ENCODE measurements around the gene SH3GL1. TPM values are rescaled to one million over a fixed set of nuclear protein-coding genes. Genes with fewer than 3 reads are reported as not detected.

Gene SH3GL1
- total RNA-seq, 2 experiments from 2014 or later, result 43.3 to 57.7 TPM

DNA sequence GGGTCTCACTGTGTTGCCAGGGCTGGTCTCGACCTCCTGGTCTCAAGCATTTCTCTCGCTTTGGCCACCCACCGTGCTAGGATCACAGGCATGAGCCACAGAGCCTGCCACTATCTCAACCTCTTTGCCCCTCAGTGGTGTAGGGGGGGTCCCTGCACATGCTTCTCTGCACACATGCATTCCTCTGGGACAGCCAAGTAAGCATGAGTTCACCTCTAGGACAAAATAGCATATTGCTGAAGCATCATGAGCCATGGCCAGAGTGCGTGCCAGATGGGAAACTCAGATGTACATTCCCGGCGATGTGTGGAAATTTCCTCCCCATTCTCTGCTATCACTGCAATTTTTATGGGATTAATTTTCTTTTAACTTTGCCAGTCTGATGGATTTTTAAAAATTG, 25.2 kb upstream of the SH3GL1 start:
- H3K36me3 Mint-ChIP-seq, result peaks cover 46% of the 10 kb centered on the region
- no peak for ATAC-seq
- CTCF ChIA-PET, result no interaction called here
- no peaks in the 10 kb centered on the region for H3K9me3 Mint-ChIP-seq (ENCODE audit: low read depth)
- no peak overlapping the region for H3K4me3 Mint-ChIP-seq
- H3K4me1 Mint-ChIP-seq, result peaks cover 11% of the 10 kb centered on the region
- H3K27ac Mint-ChIP-seq, result no peak overlapping the region
- H3K27me3 Mint-ChIP-seq, result no peaks in the 10 kb centered on the region
- DNase-seq, result no peak

- Mint-ChIP-seq H3K4me1 (peaks cover 11% of the 10 kb centered on the region), H3K9me3 (ENCODE audit: low read depth) (no peaks in the 10 kb centered on the region), H3K36me3 (peaks cover 35% of the 10 kb centered on the region), H3K27me3 (no peaks in the 10 kb centered on the region), H3K27ac (no peak overlapping the region), H3K4me3 (no peak overlapping the region)
- DNase-seq (no peak), ATAC-seq (no peak)
- CTCF ChIA-PET, result interaction anchor here (0.6 kb wide), 1 partner anchor 138 kb away, joined by 4 read pairs; no protein-coding TSS in a partner anchor
Measured at GRCh38 chr19:4423416-4424126, 23.2 kb upstream of the SH3GL1 start.

DNA sequence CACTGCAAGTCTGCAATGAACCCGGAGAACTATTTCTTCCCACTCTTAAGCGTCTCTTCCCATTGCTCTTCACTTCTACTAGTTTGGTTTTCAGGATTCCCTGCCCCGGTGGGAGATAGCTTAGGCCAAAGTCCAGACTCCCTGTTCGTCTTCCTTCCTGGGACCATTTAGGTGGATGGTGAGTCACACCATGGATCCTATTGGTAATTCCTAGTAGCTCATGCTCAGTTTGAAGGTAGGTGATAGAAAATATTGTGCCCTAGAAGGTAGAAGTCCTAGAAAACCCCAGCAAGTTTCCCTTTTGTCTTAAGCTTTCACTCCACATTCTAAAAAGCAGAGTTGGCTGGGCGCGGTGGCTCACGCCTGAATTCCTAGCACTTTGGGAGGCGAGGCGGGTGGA, 15.9 kb upstream of the SH3GL1 start:
- ATAC-seq, result no peak
- CTCF ChIA-PET, result interaction anchor here (0.9 to 1.4 kb wide), 2 partner anchors 16 to 149 kb away, joined by 3 read pairs; partner anchors contain the start of gene SH3GL1
- H3K36me3 Mint-ChIP-seq, result peaks cover 43% of the 10 kb centered on the region
- no peak for DNase-seq
- H3K27ac Mint-ChIP-seq, result no peak overlapping the region
- peaks cover 6% of the 10 kb centered on the region for H3K4me1 Mint-ChIP-seq
- no peaks in the 10 kb centered on the region for H3K27me3 Mint-ChIP-seq
- H3K9me3 Mint-ChIP-seq (ENCODE audit: low read depth), result no peaks in the 10 kb centered on the region
- no peak overlapping the region for H3K4me3 Mint-ChIP-seq

GRCh38 chr19:4415352-4415751, 15.0 kb upstream of the SH3GL1 start:
- H3K9me3 Mint-ChIP-seq (ENCODE audit: low read depth), result no peaks in the 10 kb centered on the region
- H3K27ac Mint-ChIP-seq, result no peak overlapping the region
- H3K36me3 Mint-ChIP-seq, result peaks cover 43% of the 10 kb centered on the region
- peaks cover 6% of the 10 kb centered on the region for H3K4me1 Mint-ChIP-seq
- no peak overlapping the region for H3K4me3 Mint-ChIP-seq
- ATAC-seq (no peak), DNase-seq (no peak)
- CTCF ChIA-PET, result interaction anchor here (0.9 to 1.4 kb wide), 2 partner anchors 15 to 148 kb away, joined by 3 read pairs; partner anchors contain the start of gene SH3GL1
- H3K27me3 Mint-ChIP-seq, result no peaks in the 10 kb centered on the region

DNA sequence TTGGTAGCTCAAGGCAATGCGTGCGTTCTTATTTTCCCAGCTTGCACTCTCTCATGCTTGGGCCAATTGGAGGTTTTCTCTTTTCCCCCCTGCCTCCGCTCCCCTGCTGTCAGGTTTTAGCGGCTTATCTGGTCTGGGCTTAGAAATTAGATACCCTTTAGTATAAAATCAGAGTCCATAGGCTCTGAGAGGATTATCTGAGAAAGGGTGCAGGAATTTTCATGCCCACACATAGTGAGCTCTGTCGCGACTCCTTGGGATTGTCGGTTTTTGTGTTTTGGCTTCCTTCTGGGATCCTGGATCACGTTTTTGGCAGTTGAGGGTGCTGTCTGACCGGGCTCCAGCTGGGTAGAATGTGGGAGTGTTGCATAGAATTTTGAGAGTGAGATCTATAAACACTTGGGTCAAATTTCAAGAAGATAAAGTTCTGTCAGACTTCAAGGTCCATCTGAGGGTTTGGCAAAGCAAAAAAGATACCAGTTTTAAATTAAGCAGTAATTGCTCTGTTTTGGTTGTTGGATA, 14.5 kb upstream of the SH3GL1 start:
- ATAC-seq (no peak), DNase-seq (no peak)
- Mint-ChIP-seq H3K4me3 (no peak overlapping the region), H3K4me1 (peaks cover 6% of the 10 kb centered on the region), H3K27ac (no peak overlapping the region), H3K36me3 (peaks cover 44% of the 10 kb centered on the region), H3K9me3 (ENCODE audit: low read depth) (no peaks in the 10 kb centered on the region), H3K27me3 (no peaks in the 10 kb centered on the region)
- CTCF ChIA-PET, result interaction anchor here (0.8 kb wide), 1 partner anchor 110 kb away, joined by 4 read pairs; no protein-coding TSS in a partner anchor

- peaks cover 48% of the 10 kb centered on the region for H3K36me3 Mint-ChIP-seq
- CTCF ChIA-PET, result interaction anchor here (0.8 kb wide), 1 partner anchor 111 kb away, joined by 4 read pairs; no protein-coding TSS in a partner anchor
- DNase-seq, result no peak
- no peaks in the 10 kb centered on the region for H3K27me3 Mint-ChIP-seq
- no peak overlapping the region for H3K4me3 Mint-ChIP-seq
- no peaks in the 10 kb centered on the region for H3K9me3 Mint-ChIP-seq (ENCODE audit: low read depth)
- ATAC-seq, result no peak
- peak overlapping the region; percentile 7 for H3K27ac Mint-ChIP-seq
- H3K4me1 Mint-ChIP-seq, result peaks cover 6% of the 10 kb centered on the region
Measured at GRCh38 chr19:4414144-4414799, 13.9 kb upstream of the SH3GL1 start.

- DNase-seq (no peak), ATAC-seq (no peak)
- Mint-ChIP-seq H3K9me3 (ENCODE audit: low read depth) (no peaks in the 10 kb centered on the region), H3K4me1 (peaks cover 6% of the 10 kb centered on the region), H3K36me3 (peaks cover 53% of the 10 kb centered on the region), H3K4me3 (no peak overlapping the region), H3K27me3 (no peaks in the 10 kb centered on the region), H3K27ac (no peak overlapping the region)
- CTCF ChIA-PET, result no interaction called here
Measured at GRCh38 chr19:4413588-4413987, 13.2 kb upstream of the SH3GL1 start.

DNA sequence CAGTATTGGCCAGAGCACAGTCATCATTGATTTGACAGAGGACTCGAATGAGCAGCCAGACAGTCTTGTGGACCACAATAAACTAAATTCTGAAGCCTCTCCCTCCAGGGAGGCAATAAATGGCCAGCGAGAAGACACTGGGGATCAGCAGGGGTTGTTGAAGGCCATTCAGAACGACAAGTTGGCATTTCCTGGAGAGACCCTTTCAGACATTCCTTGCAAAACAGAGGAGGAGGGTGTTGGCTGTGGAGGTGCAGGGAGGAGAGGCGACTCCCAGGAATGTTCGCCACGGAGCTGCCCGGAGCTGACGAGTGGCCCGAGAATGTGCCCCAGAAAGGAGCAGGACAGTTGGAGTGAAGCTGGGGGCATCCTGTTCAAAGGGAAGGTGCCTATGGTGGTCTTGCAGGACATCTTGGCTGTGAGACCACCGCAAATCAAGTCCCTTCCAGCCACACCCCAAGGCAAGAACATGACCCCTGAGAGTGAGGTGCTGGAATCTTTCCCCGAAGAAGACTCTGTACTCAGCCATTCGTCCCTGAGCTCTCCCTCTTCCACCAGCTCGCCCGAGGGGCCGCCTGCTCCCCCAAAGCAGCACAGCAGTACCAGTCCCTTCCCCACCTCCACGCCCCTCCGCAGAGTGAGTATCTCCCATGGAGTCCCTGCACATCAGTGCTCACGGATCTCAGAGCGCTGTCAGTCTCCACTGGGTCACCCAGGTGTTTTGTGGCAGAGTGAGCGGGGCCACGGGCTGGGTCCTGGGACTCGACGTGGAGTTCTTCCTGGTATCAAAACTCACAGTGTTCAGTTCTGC, 9.0 kb upstream of the SH3GL1 start:
- Mint-ChIP-seq H3K27ac (no peak overlapping the region), H3K9me3 (ENCODE audit: low read depth) (no peaks in the 10 kb centered on the region), H3K27me3 (no peaks in the 10 kb centered on the region), H3K4me3 (no peak overlapping the region), H3K4me1 (peaks cover 24% of the 10 kb centered on the region), H3K36me3 (peaks cover 56% of the 10 kb centered on the region)
- ATAC-seq (no peak), DNase-seq (no peak)
- CTCF ChIA-PET, result interaction anchor here (1.4 kb wide), 1 partner anchor 39 kb away, joined by 4 read pairs; no protein-coding TSS in a partner anchor

DNA sequence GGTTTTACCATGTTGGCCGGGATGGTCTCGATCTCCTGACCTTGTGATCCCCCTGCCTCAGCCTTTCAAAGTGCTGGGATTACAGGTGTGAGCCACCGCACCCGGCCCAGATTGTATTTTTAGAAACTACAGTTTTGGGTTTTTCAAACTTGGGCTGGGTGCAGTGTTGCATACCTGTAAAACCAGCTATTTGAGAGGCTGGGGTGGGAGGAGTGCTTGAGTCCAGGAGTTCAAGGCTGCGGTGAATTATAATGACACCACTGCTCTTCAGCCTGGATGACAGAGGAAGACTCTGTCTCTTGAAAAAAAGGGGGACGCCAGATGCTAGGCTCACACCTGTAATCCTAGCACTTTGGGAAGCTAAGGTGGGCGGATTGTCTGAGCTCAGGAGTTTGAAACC, 6.3 kb upstream of the SH3GL1 start:
- ATAC-seq, result no peak
- Mint-ChIP-seq H3K4me3 (no peak overlapping the region), H3K9me3 (ENCODE audit: low read depth) (no peaks in the 10 kb centered on the region), H3K36me3 (peaks cover 48% of the 10 kb centered on the region), H3K4me1 (peaks cover 39% of the 10 kb centered on the region), H3K27me3 (no peaks in the 10 kb centered on the region), H3K27ac (no peak overlapping the region)
- CTCF ChIA-PET, result no interaction called here
- no peak for DNase-seq

DNA sequence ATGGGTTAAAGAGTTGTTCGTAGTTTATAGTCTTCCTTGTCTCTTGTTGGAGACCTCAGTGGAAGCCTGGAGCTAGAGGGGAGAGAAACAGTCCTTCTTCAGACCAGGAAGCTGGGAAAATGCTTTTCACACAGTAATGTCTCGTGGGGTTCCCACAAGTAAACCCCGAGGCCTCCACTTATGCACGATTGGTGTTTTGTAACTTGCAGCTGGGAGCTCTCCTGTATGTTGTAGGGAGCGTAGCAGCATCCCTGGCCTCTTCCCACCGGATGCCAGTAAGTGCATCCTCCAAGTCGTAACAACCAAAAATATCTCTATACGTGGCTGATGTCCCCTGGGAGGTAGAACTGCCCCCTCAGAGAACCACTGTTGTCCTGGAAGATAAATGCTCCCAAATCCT, 5.6 kb upstream of the SH3GL1 start:
- peaks cover 46% of the 10 kb centered on the region for H3K4me1 Mint-ChIP-seq

DNA sequence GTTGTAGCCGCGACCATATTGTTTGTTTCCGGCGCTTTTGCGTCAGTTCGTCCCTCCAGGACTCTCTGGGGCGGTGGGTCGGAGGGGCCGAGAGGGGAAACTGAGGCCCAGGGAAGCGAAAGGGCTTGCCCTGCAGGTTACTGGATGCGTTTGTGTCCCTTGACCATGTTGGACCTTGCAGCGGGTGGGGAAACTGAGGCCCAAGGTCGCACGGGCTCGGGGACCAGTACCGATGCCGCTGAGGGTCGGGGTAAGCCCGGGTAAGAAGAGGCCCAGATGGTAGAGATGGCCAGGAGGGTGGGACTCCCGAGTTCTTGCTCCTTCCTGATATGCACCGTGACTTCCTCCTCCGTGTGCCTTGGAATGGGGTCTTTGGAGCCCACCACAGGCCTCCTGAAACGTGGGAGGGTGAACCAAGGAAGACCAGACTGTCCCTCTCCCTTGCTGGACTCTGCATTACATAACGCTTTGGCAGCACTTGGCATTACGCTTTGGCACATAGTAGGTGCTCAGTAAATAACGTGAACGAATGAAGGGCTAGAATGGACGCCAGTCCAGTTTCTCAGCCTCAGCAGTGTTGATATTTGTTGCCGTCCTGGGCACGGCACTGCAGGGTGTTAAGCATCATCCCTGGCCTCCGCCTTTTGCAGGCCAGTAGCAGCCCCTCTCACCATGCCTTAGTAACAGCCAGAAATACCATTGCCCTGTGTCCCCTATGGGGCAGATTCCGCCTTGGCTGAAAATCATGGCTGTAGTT, 2.8 kb upstream of the SH3GL1 start:
- Mint-ChIP-seq H3K9me3 (ENCODE audit: low read depth) (no peaks in the 10 kb centered on the region), H3K27me3 (no peaks in the 10 kb centered on the region), H3K4me1 (peaks cover 62% of the 10 kb centered on the region), H3K27ac (peak overlapping the region; percentile 91), H3K4me3 (peak overlapping the region; percentile 94), H3K36me3 (peaks cover 34% of the 10 kb centered on the region)
- CTCF ChIA-PET, result interaction anchor here (1.3 to 3.3 kb wide), 5 partner anchors 26 to 136 kb away, joined by 4 to 34 read pairs (median 5); no protein-coding TSS in a partner anchor
- no peak for ATAC-seq
- DNase-seq, result peak; percentile 57

More for the DNA sequence above, 5.6 kb upstream of the SH3GL1 start:
- H3K4me3 Mint-ChIP-seq, result no peak overlapping the region
- DNase-seq (no peak), ATAC-seq (no peak)
- no peaks in the 10 kb centered on the region for H3K27me3 Mint-ChIP-seq
- H3K27ac Mint-ChIP-seq, result no peak overlapping the region
- H3K9me3 Mint-ChIP-seq (ENCODE audit: low read depth), result no peaks in the 10 kb centered on the region
- peaks cover 46% of the 10 kb centered on the region for H3K36me3 Mint-ChIP-seq
- CTCF ChIA-PET, result no interaction called here

- H3K9me3 Mint-ChIP-seq (ENCODE audit: low read depth), result no peaks in the 10 kb centered on the region
- H3K36me3 Mint-ChIP-seq, result peaks cover 34% of the 10 kb centered on the region
- DNase-seq (peak; percentile 100), ATAC-seq (peak; percentile 93)
- H3K4me1 Mint-ChIP-seq, result peaks cover 63% of the 10 kb centered on the region
- CTCF ChIA-PET, result interaction anchor here (0.6 to 3.3 kb wide), 13 partner anchors 25 to 414 kb away, joined by 3 to 34 read pairs (median 5); partner anchors contain the start of genes MPND and YJU2
- no peaks in the 10 kb centered on the region for H3K27me3 Mint-ChIP-seq
- H3K27ac Mint-ChIP-seq, result peak within 1 kb of the TSS; percentile 97
- peak within 1 kb of the TSS; percentile 94 for H3K4me3 Mint-ChIP-seq
Measured at GRCh38 chr19:4402171-4403004, 2.0 kb upstream of the SH3GL1 start, which contains the start of gene CHAF1A. Gene CHAF1A (plus strand): TSS chr19:4402640. CDS start chr19:4402763, 123 bp downstream.
